Brain microvascular endothelial cell (primary cell): Measurements from ENCODE around the gene NEK4.

Experiments
- DNase-seq: peaks from one replicate; pipeline ENCODE4 v3.0.0-alpha.2; 2020
- H3K27ac ChIP-seq: fragments of 250-450 bp; sonication (Bioruptor Pico); 2 replicates; pipeline ENCODE4 v1.5.1; 2020; ENCODE audit warnings: mild to moderate bottlenecking, moderate library complexity
- H3K27me3 ChIP-seq: fragments of 250-450 bp; sonication (Bioruptor Pico); replicated peaks from 2 replicates; pipeline ENCODE4 v1.5.1; 2020; ENCODE audit warnings: mild to moderate bottlenecking
- H3K36me3 ChIP-seq: fragments of 250-450 bp; sonication (Bioruptor Pico); replicated peaks from 2 replicates; pipeline ENCODE4 v1.5.1; 2020; ENCODE audit warnings: mild to moderate bottlenecking
- H3K4me3 ChIP-seq: 2 replicates; pipeline ENCODE4 v1.5.1; 2011; ENCODE audit warnings: low read depth, mild to moderate bottlenecking, control low read depth, low read length, moderate library complexity
- CTCF ChIP-seq: IDR thresholded peaks from 2 replicates; pipeline ENCODE4 v1.5.1; 2011; ENCODE audit warnings: low read depth, mild to moderate bottlenecking, moderate library complexity, low read length, control low read depth, inconsistent platforms; ENCODE audit errors: missing control alignments
- in situ Hi-C: cut with HindIII; loops from 2 replicates; pipeline ENCODE4 v1.10.0; 2017; ENCODE audit warnings: low sequenced_read_pairs, low pct_ligation_motif_present

NEK4 gene

DNA sequence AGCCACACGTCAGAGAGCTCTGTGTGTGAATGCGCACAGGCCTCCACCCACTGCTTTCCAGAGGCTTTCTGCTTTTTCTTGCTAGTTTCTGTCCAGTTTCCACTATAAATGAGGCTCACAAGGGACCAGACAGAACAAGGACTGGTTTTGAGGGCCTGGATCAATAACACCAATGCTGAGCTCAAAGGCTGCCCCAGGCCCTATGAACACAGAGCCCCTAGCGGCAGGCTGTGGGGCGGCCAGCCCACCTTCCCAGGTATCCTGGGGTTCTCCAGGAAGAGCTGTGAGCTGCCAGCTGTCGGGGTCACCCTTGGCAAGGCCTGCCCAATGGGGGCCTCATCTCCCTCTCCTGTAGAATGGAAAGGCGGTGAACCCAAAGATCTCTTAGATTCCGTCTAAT lies 21.7 kb upstream of the NEK4 start:
- no peak for DNase-seq
- peak; percentile 38 for TF ChIP-seq CTCF
- no peak overlapping the region for H3K27ac ChIP-seq
- in situ Hi-C loops, result no loop called here
- no peaks in the 10 kb centered on the region for H3K36me3 ChIP-seq
- H3K27me3 ChIP-seq, result no peaks in the 10 kb centered on the region
- no peak overlapping the region for H3K4me3 ChIP-seq

DNA sequence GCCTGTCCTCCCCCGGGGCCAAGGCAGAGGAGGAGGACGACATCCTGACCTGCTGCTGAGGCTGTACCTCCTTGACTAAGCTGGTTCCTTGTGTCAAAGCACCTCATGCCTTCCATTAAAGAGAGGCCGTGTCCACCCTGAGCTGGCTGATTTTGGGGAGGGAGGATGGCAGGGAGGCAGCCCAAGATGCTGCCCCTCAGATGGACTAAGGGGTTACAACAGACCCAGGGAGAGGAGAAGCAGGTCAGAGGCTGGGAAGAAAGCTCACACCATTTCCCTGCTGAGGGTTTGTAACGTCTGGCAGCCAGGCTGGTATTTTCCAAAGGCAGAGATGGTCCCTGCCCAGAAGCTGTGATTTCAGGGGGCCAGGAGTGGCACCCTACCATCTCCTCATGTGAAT lies 21.2 kb upstream of the NEK4 start:
- in situ Hi-C loops, result no loop called here
- no peaks in the 10 kb centered on the region for H3K36me3 ChIP-seq
- H3K4me3 ChIP-seq, result no peak overlapping the region
- no peak for DNase-seq
- TF ChIP-seq CTCF, result no peak
- H3K27me3 ChIP-seq, result no peaks in the 10 kb centered on the region
- H3K27ac ChIP-seq, result no peak overlapping the region

DNA sequence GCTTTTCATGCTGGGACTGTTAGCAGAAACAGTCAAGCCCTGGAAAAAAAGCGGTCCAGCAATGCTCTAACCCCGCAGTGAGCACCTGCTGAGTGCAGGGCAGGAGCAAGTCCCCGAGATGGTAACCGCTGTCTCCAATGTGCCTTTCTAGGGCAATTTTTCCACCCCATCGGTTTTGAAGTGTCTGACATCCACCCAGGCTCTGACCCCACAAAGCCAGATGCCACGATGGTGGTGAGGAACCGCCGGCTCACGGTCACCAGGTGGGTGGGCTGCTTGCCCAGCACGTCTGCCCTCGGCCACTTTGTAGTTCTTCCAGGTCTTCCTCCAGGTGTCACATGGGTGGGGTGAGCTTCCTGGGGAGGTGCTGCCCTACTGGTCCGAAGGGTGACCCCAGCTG lies 20.6 kb upstream of the NEK4 start:
- Histone ChIP-seq H3K27ac (no peak overlapping the region), H3K27me3 (no peaks in the 10 kb centered on the region), H3K4me3 (no peak overlapping the region), H3K36me3 (no peaks in the 10 kb centered on the region)
- DNase-seq, result no peak
- no peak for TF ChIP-seq CTCF
- in situ Hi-C loops, result no loop called here

DNA sequence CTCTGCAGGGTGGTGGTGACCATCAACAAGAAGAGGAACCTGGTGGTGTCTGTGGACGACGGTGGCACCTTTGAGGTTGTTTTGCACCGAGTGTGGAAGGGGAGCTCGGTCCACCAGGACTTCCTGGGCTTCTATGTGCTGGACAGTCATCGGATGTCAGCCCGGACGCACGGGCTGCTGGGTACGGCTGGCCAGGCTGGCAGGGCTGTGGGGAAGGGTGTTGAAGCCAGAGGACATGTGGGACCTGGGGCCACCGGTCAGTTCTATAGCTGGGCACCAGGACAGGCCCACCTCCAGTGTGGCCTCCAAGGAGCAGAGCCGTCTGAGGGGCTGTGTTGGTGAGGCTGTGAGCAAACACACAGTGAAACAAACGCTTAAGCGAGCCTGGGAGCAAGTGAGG lies 20.0 kb upstream of the NEK4 start:
- Histone ChIP-seq H3K4me3 (no peak overlapping the region), H3K27ac (no peak overlapping the region), H3K36me3 (no peaks in the 10 kb centered on the region), H3K27me3 (no peaks in the 10 kb centered on the region)
- TF ChIP-seq CTCF, result no peak
- no peak for DNase-seq
- in situ Hi-C loops, result no loop called here

- Histone ChIP-seq H3K27ac (no peak overlapping the region), H3K27me3 (no peaks in the 10 kb centered on the region), H3K36me3 (no peaks in the 10 kb centered on the region), H3K4me3 (no peak overlapping the region)
- no peak for TF ChIP-seq CTCF
- in situ Hi-C loops, result no loop called here
- DNase-seq, result no peak
Measured at GRCh38 chr3:52790337-52790736, 19.6 kb upstream of the NEK4 start.

GRCh38 chr3:52789746-52790040 lies 19.0 kb upstream of the NEK4 start:
- in situ Hi-C loops, result no loop called here
- H3K4me3 ChIP-seq, result no peak overlapping the region
- H3K27me3 ChIP-seq, result no peaks in the 10 kb centered on the region
- no peak overlapping the region for H3K27ac ChIP-seq
- no peak for TF ChIP-seq CTCF
- H3K36me3 ChIP-seq, result no peaks in the 10 kb centered on the region
- no peak for DNase-seq
